Calu3 (cell line): ENCODE results near the gene RING1. TPM values are rescaled to one million over a fixed set of nuclear protein-coding genes. Genes with fewer than 3 reads are reported as not detected.
A peak's percentile ranks its signal among the peaks of the same experiment; 100 is the strongest.

ENCODE experiments used
- BruUV-seq: library from RNA; stranded (reverse); fragments of 400-500 nt; replicated peaks from 2 replicates; lab custom pipeline; 2021; lab: Mats Ljungman, UMichigan
- CTCF ChIA-PET: fragments of 300-600 bp; sonication (Branson Sonifier 250); formaldehyde crosslinking; loops from one replicate; lab custom pipeline; 2022; ENCODE audit warnings: antibody characterized with exemption; lab: Charles Lee
- DNase-seq: peaks from one replicate; pipeline ENCODE4 v3.0.0; 2022
- H3K27ac Mint-ChIP-seq: one replicate; pipeline ENCODE4 v1.8.0; 2022; ENCODE audit warnings: mixed read lengths; ENCODE audit not compliant: unreplicated experiment
- H3K27me3 Mint-ChIP-seq: one replicate; pipeline ENCODE4 v1.8.0; 2022; ENCODE audit warnings: mixed read lengths; ENCODE audit not compliant: unreplicated experiment
- H3K36me3 Mint-ChIP-seq: one replicate; pipeline ENCODE4 v1.8.0; 2022; ENCODE audit warnings: mild to moderate bottlenecking, moderate library complexity, mixed read lengths; ENCODE audit not compliant: insufficient read depth, unreplicated experiment
- H3K4me1 Mint-ChIP-seq: one replicate; pipeline ENCODE4 v1.8.0; 2022; ENCODE audit warnings: mild to moderate bottlenecking, low read depth, mixed read lengths; ENCODE audit not compliant: unreplicated experiment
- H3K4me3 Mint-ChIP-seq: one replicate; pipeline ENCODE4 v1.8.0; 2022; ENCODE audit warnings: mild to moderate bottlenecking, low read depth, moderate library complexity, mixed read lengths; ENCODE audit not compliant: unreplicated experiment
- H3K9me3 Mint-ChIP-seq: one replicate; pipeline ENCODE4 v1.8.0; 2022; ENCODE audit warnings: low read depth, mixed read lengths; ENCODE audit not compliant: unreplicated experiment
- CTCF ChIP-seq: fragments of 200-600 bp; IDR thresholded peaks from one replicate; pipeline ENCODE4 v1.8.0; 2022; ENCODE audit warnings: antibody characterized with exemption; ENCODE audit not compliant: unreplicated experiment
- intact Hi-C: fragments of 100-400 bp; cut with micrococcal nuclease; formaldehyde crosslinking; loops from one replicate; pipeline ENCODE4 v1.10.0; 2022; ENCODE audit not compliant: unreplicated experiment
- total RNA-seq: library from RNA; stranded (reverse); gene quantifications from 2 replicates; pipeline ENCODE4 v1.2.3, GENCODE V29; 2022

RING1 gene
- total RNA-seq, 1 experiment from 2014 or later = 53.9 TPM

DNA sequence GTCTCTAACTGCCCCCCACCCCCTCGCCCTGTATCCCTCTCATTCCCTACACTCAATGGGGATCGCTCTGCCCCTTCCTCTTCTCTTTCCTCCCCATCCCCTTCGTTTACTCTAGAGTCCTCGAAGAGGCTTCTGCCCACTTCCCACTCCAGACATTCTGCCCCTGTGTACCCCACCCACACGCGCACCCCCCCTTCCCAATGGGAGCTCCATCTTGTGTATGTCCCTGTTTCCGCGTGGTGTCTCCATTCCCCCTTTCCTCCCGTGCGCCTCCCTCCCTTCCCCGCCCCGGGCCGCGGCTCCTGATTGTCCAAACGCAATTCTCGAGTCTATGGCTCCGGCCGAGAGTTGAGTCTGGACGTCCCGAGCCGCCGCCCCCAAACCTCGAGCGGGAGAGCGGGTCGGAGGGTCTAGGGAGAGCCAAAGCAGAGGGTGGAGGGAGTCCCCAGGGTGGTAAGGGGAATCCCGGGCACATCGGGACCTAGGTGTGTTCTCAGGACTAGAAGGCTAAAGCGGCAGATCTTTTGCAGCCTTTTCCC is 679 bp upstream of the RING1 start:
- peak overlapping the region; percentile 94 for H3K27ac Mint-ChIP-seq
- H3K9me3 Mint-ChIP-seq = no peaks in the 10 kb centered on the region
- BruUV-seq = no TSS peak
- peaks cover 55% of the 10 kb centered on the region for H3K4me1 Mint-ChIP-seq
- peak; percentile 60 for DNase-seq
- TF ChIP-seq CTCF = no peak
- CTCF ChIA-PET = interaction anchor here (0.5 to 1.9 kb wide), 4 partner anchors 20 to 112 kb away, joined by 4 to 13 read pairs (median 4); no protein-coding TSS in a partner anchor
- H3K4me3 Mint-ChIP-seq = peak overlapping the region; percentile 83
- peaks cover 74% of the 10 kb centered on the region for H3K36me3 Mint-ChIP-seq
- intact Hi-C loops = loop anchor here (5.0 kb wide), 1 partner anchor 40 kb away; no protein-coding TSS in a partner anchor
- H3K27me3 Mint-ChIP-seq = peaks cover 12% of the 10 kb centered on the region

DNA sequence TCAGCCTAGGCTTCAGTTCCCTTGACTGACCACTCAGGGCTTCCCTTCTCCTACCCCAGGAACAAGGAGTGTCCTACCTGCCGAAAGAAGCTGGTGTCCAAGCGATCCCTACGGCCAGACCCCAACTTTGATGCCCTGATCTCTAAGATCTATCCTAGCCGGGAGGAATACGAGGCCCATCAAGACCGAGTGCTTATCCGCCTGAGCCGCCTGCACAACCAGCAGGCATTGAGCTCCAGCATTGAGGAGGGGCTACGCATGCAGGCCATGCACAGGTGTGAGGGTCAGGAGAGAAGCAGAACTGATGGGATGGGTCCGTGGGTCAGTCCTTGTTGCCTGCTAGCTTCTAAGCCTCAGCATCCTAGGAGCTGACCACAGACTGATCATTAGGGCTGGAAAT is 1.6 kb downstream of the RING1 start:
- Mint-ChIP-seq H3K27ac (no peak overlapping the region), H3K4me3 (peak overlapping the region; percentile 83), H3K9me3 (no peaks in the 10 kb centered on the region), H3K4me1 (peaks cover 49% of the 10 kb centered on the region), H3K36me3 (peaks cover 69% of the 10 kb centered on the region), H3K27me3 (peaks cover 35% of the 10 kb centered on the region)
- intact Hi-C loops = loop anchor here (5.0 kb wide), 1 partner anchor 37 kb away; no protein-coding TSS in a partner anchor
- CTCF ChIA-PET = interaction anchor here (1.9 kb wide), 1 partner anchor 39 kb away, joined by 13 read pairs; no protein-coding TSS in a partner anchor
- DNase-seq = no peak
- no TSS peak for BruUV-seq
- TF ChIP-seq CTCF = no peak

DNA sequence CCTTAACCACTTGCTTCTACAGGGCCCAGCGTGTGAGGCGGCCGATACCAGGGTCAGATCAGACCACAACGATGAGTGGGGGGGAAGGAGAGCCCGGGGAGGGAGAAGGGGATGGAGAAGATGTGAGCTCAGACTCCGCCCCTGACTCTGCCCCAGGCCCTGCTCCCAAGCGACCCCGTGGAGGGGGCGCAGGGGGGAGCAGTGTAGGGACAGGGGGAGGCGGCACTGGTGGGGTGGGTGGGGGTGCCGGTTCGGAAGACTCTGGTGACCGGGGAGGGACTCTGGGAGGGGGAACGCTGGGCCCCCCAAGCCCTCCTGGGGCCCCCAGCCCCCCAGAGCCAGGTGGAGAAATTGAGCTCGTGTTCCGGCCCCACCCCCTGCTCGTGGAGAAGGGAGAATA is 2.8 kb downstream of the RING1 start:
- CTCF ChIA-PET = no interaction called here
- peaks cover 56% of the 10 kb centered on the region for H3K36me3 Mint-ChIP-seq
- no peak overlapping the region for H3K27ac Mint-ChIP-seq
- no peaks in the 10 kb centered on the region for H3K9me3 Mint-ChIP-seq
- TF ChIP-seq CTCF = no peak
- BruUV-seq = no TSS peak
- intact Hi-C loops = no loop called here
- no peak for DNase-seq
- peaks cover 48% of the 10 kb centered on the region for H3K27me3 Mint-ChIP-seq
- H3K4me3 Mint-ChIP-seq = no peak overlapping the region
- H3K4me1 Mint-ChIP-seq = peaks cover 36% of the 10 kb centered on the region

GRCh38 chr6:33211666-33212422 is 3.5 kb downstream of the RING1 start:
- H3K9me3 Mint-ChIP-seq = no peaks in the 10 kb centered on the region
- H3K4me1 Mint-ChIP-seq = peaks cover 31% of the 10 kb centered on the region
- intact Hi-C loops = no loop called here
- no peak overlapping the region for H3K4me3 Mint-ChIP-seq
- peaks cover 53% of the 10 kb centered on the region for H3K36me3 Mint-ChIP-seq
- CTCF ChIA-PET = interaction anchor here (1.2 kb wide), 1 partner anchor 14 kb away, joined by 3 read pairs; no protein-coding TSS in a partner anchor
- H3K27ac Mint-ChIP-seq = no peak overlapping the region
- BruUV-seq = no TSS peak
- peaks cover 52% of the 10 kb centered on the region for H3K27me3 Mint-ChIP-seq
- TF ChIP-seq CTCF = no peak
- no peak for DNase-seq
